Ecto neural progenitor cell (in vitro differentiated cells): ENCODE data around the gene OR5M10.
"Not testable (repeated sequence)": the region's sequence is repeated elsewhere in the genome, so short reads cannot be mapped to it uniquely, and the experiment has no call there.

ENCODE experiments used
- DNase-seq: peaks from one replicate; pipeline ENCODE4 v3.0.0-alpha.2; 2018; ENCODE audit warnings: low spot score

The OR5M10 gene

DNA sequence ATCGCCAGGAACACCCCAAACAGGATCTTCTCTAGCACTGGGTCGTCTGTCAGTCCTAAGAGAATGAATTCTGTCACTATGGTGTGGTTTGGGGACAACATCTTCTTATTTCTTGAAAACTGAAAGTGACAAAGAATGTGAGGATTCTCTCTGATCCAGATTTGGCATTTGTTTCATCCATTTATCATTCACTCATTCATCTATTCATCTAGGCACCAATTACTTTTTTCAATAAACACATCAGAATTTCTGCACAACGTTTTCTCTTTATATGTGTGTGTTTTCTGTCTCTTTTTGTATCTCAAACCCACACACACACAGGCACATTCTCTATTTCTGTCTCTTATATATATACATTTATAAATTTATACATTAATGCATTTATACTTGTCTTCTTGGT is at the start of gene OR5M10:
Gene OR5M10, minus strand, starts transcription at position 101 of the 400 bp plus-strand sequence. Its CDS starts 0 bp downstream, at position 101.
- DNase-seq, result no peak

DNA sequence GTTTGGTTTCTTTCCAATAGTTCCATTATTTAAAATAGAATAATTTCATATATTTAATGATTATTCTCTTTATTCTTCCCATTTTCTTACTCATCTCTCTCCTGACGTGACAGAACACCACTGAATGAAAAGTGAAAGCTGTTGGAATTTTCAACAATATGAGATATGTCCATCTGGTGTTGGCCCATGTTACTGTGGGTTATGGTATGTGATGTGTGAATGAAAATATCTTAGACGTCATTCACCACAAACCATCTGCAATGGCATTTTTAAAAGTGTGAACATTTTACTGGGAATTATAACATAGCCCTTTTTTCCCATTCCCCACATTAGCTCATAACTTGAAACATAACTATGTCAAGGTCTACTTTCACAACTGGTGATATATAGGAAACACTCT is 48.4 kb upstream of the OR5M10 start:
- DNase-seq, result no peak

DNA sequence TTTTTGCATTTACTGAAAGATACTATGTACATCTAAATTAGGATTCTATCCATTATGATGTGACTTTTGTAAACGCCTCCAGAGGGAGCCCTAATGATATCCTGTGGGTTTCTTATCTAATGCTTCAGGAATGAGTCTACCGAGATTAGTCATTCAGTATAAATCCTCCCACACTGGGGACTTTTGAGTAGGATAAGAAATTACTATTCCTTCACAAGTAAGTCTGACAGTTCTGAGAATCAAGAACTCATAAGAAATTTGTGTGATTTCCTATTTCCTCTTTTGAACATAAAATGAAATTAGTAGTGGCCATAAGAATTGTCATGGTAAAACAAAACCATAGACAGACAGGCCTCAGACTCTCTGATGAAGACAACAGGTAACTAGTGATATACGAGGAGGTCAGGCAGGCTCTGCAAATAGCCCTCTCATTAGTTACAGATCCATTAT is 47.2 kb upstream of the OR5M10 start:
- no peak for DNase-seq

DNA sequence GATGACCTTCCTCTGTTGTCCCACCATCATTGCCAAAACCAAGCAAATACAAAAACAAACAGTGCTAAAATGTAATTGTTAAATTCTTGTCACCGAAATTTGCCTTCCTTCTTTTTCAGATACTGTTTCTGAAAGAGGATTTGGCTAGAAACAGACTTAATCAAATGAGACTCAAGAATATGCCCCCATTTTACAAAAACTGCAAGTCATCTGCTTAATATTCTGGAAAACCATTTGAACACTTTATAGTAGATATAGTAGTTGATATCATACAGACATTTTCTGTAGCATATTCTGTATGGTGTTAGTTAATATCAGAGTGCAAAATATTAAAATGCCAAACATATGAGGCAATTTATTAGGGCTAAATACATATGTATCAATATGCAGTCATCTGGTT is 33.7 kb upstream of the OR5M10 start:
- DNase-seq, result no peak

DNA sequence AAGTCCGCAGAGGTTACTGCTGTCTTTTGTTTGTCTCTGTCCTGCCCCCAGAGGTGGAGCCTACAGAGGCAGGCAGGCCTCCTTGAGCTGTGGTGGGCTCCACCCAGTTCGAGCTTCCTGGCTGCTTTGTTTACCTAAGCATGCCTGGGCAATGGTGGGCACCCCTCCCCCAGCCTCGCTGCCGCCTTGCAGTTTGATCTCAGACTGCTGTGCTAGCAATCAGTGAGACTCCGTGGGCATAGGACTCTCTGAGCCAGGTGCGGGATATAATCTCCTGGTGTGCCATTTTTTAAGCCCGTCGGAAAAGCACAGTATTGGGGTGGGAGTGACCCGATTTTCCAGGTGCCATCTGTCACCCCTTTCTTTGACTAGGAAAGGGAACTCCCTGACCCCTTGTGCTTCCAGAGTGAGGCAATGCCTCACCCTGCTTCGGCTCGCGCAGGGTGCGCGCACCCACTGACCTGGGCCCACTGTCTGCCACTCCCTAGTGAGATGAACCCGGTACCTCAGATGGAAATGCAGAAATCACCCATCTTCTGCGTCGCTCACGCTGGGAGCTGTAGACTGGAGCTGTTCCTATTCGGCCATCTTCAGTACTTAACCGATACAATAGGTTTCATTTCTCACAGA is 14.7 kb upstream of the OR5M10 start:
- not testable (repeated sequence) for DNase-seq

DNA sequence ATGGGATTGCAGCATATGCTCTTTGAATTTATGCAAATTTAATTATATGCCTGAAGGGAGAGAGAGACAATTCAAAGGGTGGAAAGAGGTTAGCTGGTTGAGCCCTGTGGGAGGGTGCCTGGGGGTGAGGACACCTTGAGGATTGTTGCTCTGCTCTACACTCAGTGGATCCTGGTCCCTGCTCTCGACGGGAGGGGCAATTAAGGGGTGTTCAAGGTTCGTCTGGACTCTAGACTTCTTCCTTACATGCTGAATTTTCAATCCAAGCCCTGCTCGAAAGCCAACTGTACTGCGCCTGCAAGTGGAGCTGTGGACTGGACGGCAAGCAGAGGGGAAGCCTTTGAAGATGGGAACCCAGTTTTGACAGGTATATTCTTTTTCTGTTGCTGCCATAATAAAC is 18.9 kb downstream of the OR5M10 start:
- DNase-seq, result no peak

DNA sequence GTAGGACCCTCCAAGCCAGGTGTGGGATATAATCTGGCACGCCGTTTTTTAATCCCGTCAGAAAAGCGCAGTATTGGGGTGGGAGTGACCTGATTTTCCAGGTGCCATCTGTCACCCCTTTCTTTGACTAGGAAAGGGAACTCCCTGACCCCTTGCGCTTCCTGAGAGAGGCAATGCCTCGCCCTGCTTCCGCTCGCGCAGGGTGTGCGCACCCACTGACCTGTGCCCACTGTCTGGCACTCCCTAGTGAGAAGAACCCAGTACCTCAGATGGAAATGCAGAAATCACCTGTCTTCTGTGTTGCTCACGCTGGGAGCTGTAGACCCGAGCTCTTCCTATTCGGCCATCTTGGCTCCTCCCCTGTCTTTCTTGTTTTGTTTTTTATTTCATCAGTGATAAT is 22.8 kb downstream of the OR5M10 start:
- not testable (repeated sequence) for DNase-seq

DNA sequence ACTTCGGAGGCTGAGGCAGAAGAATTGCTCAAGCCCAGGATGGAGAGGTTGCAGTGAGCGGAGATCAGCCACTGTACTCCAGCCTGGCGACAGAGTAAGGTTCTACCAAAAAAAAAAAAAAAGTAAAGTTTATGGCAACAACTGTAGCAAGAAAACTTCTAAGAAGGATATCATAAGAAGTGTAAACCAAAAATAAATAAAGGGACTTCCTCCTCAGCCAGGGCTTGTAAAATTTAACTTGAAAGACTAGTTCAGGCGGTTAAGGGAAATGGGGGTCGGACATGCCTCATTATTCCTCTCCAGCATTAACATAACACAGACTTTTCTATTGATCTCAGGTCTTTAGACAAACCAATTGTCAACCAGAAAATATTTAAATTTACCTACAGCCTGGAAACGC is 32.0 kb downstream of the OR5M10 start:
- no peak for DNase-seq

DNA sequence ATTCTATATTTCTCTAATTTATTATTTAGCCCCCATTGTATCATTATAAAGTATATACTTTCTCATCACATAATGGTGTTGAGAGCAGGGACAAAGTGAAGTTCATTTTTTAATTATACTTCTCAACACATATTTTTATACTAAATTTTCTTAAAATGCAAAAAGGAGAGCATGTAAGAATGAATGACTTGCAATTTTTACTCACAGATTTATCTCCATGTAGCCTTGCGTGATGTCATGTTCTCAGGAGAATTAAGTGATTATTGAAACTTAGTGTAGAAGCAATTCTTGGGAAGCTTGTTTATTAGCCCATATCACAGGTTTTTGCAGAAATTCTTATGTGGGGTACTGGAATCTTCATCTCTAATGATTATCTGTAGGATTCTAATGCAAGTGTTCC is 33.8 kb downstream of the OR5M10 start:
- DNase-seq, result no peak

DNA sequence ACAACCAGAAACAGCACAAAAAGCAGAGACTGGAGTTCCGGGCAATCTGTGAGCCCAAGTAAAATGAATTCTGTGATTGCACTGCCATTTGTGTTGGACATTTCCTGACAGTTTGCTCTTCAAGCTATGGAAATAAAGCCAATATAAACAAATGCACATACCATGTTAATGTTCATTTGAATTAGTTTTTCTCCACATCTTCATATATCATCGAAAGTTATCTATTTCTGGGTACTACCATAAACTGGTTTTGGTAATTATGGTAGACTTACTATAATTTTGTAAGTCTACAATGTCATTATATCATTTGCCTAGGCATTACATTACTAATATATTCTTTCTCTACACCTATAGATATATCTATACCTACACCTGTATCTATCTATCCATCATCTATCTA is 34.4 kb downstream of the OR5M10 start, which contains the start of gene OR5M11:
Gene OR5M11, minus strand, starts transcription at position 101 of the 400 bp plus-strand sequence. Its CDS starts 0 bp downstream, at position 101.
- no peak for DNase-seq

DNA sequence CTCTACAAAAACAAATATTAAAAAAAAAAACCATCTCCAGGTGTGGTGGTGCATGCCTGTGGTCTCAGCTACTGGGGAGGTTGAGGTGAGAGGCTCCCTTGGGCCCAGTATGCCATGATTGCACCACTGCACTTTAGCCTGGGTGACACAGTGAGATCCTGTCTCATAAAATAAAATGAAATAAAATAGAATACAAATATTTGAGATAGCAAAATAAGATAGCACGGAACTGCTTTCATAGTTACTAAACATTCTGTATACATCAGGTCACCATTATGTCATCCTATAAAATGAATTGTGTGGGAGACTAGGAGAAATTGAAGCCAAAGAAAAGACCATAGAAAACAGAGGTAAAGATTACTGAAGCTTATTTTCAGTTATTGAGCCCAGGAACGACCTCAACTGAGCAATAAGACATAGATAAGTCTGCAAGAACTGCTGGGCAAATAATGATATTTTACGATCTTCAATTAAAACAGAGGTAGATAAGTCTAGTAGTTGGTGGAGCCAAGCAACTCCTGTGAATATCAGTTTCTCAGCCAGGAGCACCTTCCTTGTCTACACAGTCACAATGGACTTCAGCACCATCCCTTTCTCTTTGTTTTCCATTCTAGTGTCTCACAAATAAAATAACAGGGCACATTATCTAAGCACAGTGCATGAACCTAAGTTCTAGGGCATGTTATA is 44.3 kb downstream of the OR5M10 start:
- no peak for DNase-seq

DNA sequence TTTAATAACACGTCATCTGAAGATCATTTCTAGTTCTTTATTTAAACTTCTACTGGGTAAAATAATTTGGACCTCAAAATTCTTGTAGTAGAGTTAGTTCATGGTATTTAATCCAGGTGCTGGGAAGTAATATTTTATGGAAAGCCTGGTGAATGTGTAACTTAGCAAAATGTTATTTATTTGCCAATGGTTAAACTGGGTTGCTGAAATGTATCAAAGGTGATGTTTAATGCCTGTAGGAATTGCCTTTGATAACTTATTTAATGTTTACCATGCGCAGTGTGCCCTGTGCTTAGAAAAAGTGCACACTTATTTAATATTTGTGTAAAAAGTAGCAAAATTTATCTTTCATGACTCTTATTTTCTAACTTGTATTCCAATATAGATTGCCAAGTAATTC is 45.7 kb downstream of the OR5M10 start:
- DNase-seq, result no peak
